Esophagus squamous epithelium (tissue), 5 donors: Measurements from ENCODE around the gene PYY. TPM values are rescaled to one million over a fixed set of nuclear protein-coding genes. Genes with fewer than 3 reads are reported as not detected.

Experiments used
- DNase-seq: peaks from one replicate; lab custom pipeline; 2025; lab: John Stamatoyannopoulos, UW
- H3K27ac ChIP-seq, 4 donors: fragments of 200-600 bp; sonication (generic); one replicate each; pipeline ENCODE4 v1.5.1; 2016 to 2019; ENCODE audit warnings: mild to moderate bottlenecking in 1 of 4
- H3K27me3 ChIP-seq, 4 donors: fragments of 200-600 bp; sonication (generic); 1 replicate in 3 of 4; 2 replicates in 1 of 4; pipeline versions ENCODE4 v1.5.1 to v1.6.0; 2017 to 2021; ENCODE audit warnings: antibody characterized with exemption in 1 of 4
- H3K36me3 ChIP-seq, 3 donors: fragments of 200-600 bp; sonication (generic); one replicate each; pipeline ENCODE4 v1.5.1; 2016 to 2019
- H3K4me1 ChIP-seq, 3 donors: fragments of 200-600 bp; sonication (generic); one replicate each; pipeline ENCODE4 v1.5.1; 2017 to 2019
- H3K4me3 ChIP-seq, 4 donors: fragments of 200-600 bp; sonication (generic); 1 replicate in 3 of 4; 2 replicates in 1 of 4; pipeline ENCODE4 v1.5.1; 2016 to 2019; ENCODE audit warnings: mild to moderate bottlenecking in 2 of 4, moderate library complexity in 1 of 4
- H3K9me3 ChIP-seq, 3 donors: fragments of 200-600 bp; sonication (generic); one replicate each; pipeline ENCODE4 v1.5.1; 2016 to 2019
- CTCF ChIP-seq, 6 experiments: fragments of 450-650 bp in 4 of 6; fragments of 200-600 bp in 2 of 6; sonication (generic) in 2 of 6; IDR thresholded peaks; one replicate each; pipeline ENCODE4 v1.5.1; 2016 to 2019; ENCODE audit warnings: antibody characterized with exemption in 6 of 6, mild to moderate bottlenecking in 4 of 6, moderate library complexity in 4 of 6
- POLR2A ChIP-seq, 4 donors: fragments of 450-650 bp; IDR thresholded peaks; one replicate each; pipeline ENCODE4 v1.6.1; 2017; ENCODE audit warnings: antibody characterized with exemption in 4 of 4, mild to moderate bottlenecking in 4 of 4, moderate library complexity in 3 of 4
- WGBS, 2 donors: methylation state at CpG; one replicate each; pipeline ENCODE4 v1.1.5; 2018; 5-methylcytosine and 5-hydroxymethylcytosine counted together
- intact Hi-C: fragments of 100-400 bp; cut with DNase I; formaldehyde crosslinking; loops from one replicate; pipeline ENCODE4 v1.15.0; 2022
- total RNA-seq, 4 donors: library from RNA; depleted of rRNA; stranded (reverse); fragments of >200 nt; gene quantifications; one replicate each; pipeline ENCODE4 v1.1.0, GENCODE V29; 2016
- donor health status: DM: yes; HTN: yes; CAD: no.

Gene PYY
- total RNA-seq, 4 donors from 2014 or later: not detected

GRCh38 chr17:43956222-43956621 is 2.5 kb upstream of the PYY start:
- no peak for TF ChIP-seq POLR2A (IDR thresholded peaks at IDR 0.05)
- no peak for TF ChIP-seq CTCF (IDR thresholded peaks at IDR 0.05)
- Histone ChIP-seq H3K4me3 (no peak overlapping the region), H3K9me3 (no peaks in the 10 kb centered on the region), H3K27ac (no peak overlapping the region), H3K4me1 (peaks cover 0 to 16% (median 7%) of the 10 kb centered on the region in 3 donors), H3K36me3 (no peaks in the 10 kb centered on the region), H3K27me3 (peaks cover 13 to 69% (median 20%) of the 10 kb centered on the region in 4 donors)
- intact Hi-C loops: no loop called here
- WGBS, 2 donors: 86 to 89% methylated on average over 7 of the region's 8 CpGs
- no peak for DNase-seq

GRCh38 chr17:43952724-43953666 is 745 bp downstream of the PYY start:
- intact Hi-C loops: no loop called here
- H3K9me3 ChIP-seq: no peaks in the 10 kb centered on the region
- 3 to 15% methylated on average over 15 to 29 of the region's 82 CpGs for WGBS, 2 donors
- peaks cover 0 to 16% (median 7%) of the 10 kb centered on the region in 3 donors for H3K4me1 ChIP-seq
- TF ChIP-seq POLR2A (IDR thresholded peaks at IDR 0.05) (no peak), CTCF (IDR thresholded peaks at IDR 0.05) (no peak)
- H3K4me3 ChIP-seq: peak overlapping the region in 1 of 4 donors; percentile 38
- no peak overlapping the region for H3K27ac ChIP-seq
- H3K27me3 ChIP-seq: peaks cover 13 to 86% (median 20%) of the 10 kb centered on the region in 4 donors
- H3K36me3 ChIP-seq: no peaks in the 10 kb centered on the region
- DNase-seq: no peak

GRCh38 chr17:43952351-43952723 is 1.4 kb downstream of the PYY start:
- TF ChIP-seq CTCF (IDR thresholded peaks at IDR 0.05) (no peak), POLR2A (IDR thresholded peaks at IDR 0.05) (no peak)
- H3K27ac ChIP-seq: no peak overlapping the region
- H3K4me3 ChIP-seq: peak overlapping the region in 1 of 4 donors; percentile 38
- H3K36me3 ChIP-seq: no peaks in the 10 kb centered on the region
- H3K4me1 ChIP-seq: peaks cover 0 to 16% (median 7%) of the 10 kb centered on the region in 3 donors
- intact Hi-C loops: no loop called here
- peaks cover 13 to 92% (median 20%) of the 10 kb centered on the region in 4 donors for H3K27me3 ChIP-seq
- no peaks in the 10 kb centered on the region for H3K9me3 ChIP-seq
- DNase-seq: no peak
- 16 to 22% methylated on average over 12 to 17 of the region's 19 CpGs for WGBS, 2 donors

- peaks cover 13 to 95% (median 20%) of the 10 kb centered on the region in 4 donors for H3K27me3 ChIP-seq
- no peaks in the 10 kb centered on the region for H3K9me3 ChIP-seq
- H3K4me3 ChIP-seq: no peak overlapping the region
- no peaks in the 10 kb centered on the region for H3K36me3 ChIP-seq
- no peak overlapping the region for H3K27ac ChIP-seq
- intact Hi-C loops: no loop called here
- 76 to 80% methylated on average over 1 to 4 of the region's 4 CpGs for WGBS, 2 donors
- no peak for DNase-seq
- H3K4me1 ChIP-seq: peaks cover 0 to 16% (median 7%) of the 10 kb centered on the region in 3 donors
- no peak for TF ChIP-seq POLR2A (IDR thresholded peaks at IDR 0.05)
- TF ChIP-seq CTCF (IDR thresholded peaks at IDR 0.05): no peak
Measured at GRCh38 chr17:43951750-43952149, 2.0 kb downstream of the PYY start.

GRCh38 chr17:43950554-43950953 is 3.2 kb downstream of the PYY start:
- H3K27me3 ChIP-seq: peaks cover 13 to 89% (median 20%) of the 10 kb centered on the region in 4 donors

More at GRCh38 chr17:43950554-43950953, 3.2 kb downstream of the PYY start:
- Histone ChIP-seq H3K27ac (no peak overlapping the region), H3K36me3 (no peaks in the 10 kb centered on the region), H3K4me3 (no peak overlapping the region), H3K9me3 (no peaks in the 10 kb centered on the region), H3K4me1 (peaks cover 0 to 16% (median 7%) of the 10 kb centered on the region in 3 donors)
- DNase-seq: no peak
- WGBS, 2 donors: 67 to 83% methylated on average over 1 to 2 of the region's 2 CpGs
- intact Hi-C loops: no loop called here
- no peak for TF ChIP-seq POLR2A (IDR thresholded peaks at IDR 0.05)
- TF ChIP-seq CTCF (IDR thresholded peaks at IDR 0.05): no peak
